Bronchial epithelial cell (primary cell): ENCODE measurements around the gene RTF2. TPM values are rescaled to one million over a fixed set of nuclear protein-coding genes. Genes with fewer than 3 reads are reported as not detected.

Experiments used
- DNase-seq: peaks from one replicate; pipeline ENCODE4 v3.0.0-alpha.2; 2010; ENCODE audit warnings: low read depth
- FAIRE-seq: peaks from 2 replicates; lab custom pipeline; 2011; peaks lifted over from hg19 to GRCh38; lab: Jason Lieb, UNC
- H3K27me3 ChIP-seq: 2 replicates; pipeline ENCODE4 v1.5.1; 2011; ENCODE audit warnings: low read length; ENCODE audit not compliant: control insufficient read depth, insufficient read depth
- H3K36me3 ChIP-seq: 2 replicates; pipeline ENCODE4 v1.5.1; 2011; ENCODE audit warnings: low read length; ENCODE audit not compliant: control insufficient read depth, insufficient read depth
- H3K4me3 ChIP-seq: 2 replicates; pipeline ENCODE4 v1.5.1; 2011; ENCODE audit warnings: mild to moderate bottlenecking, low read depth, low read length, control low read depth
- total RNA-seq: library from RNA; depleted of rRNA; stranded (reverse); fragments of >200 nt; gene quantifications from 2 replicates; pipeline ENCODE4 v1.2.1, GENCODE V29; 2014
- TF ChIP-seq, protein P1 (sequence below): IDR thresholded peaks from 2 replicates; pipeline ENCODE4 v1.5.1; 2011; ENCODE audit warnings: mild to moderate bottlenecking, moderate library complexity, low read length, control low read depth, inconsistent platforms; ENCODE audit not compliant: insufficient read depth, severe bottlenecking

Gene RTF2
- total RNA-seq, 1 donor from 2014 or later: 60.0 TPM

DNA sequence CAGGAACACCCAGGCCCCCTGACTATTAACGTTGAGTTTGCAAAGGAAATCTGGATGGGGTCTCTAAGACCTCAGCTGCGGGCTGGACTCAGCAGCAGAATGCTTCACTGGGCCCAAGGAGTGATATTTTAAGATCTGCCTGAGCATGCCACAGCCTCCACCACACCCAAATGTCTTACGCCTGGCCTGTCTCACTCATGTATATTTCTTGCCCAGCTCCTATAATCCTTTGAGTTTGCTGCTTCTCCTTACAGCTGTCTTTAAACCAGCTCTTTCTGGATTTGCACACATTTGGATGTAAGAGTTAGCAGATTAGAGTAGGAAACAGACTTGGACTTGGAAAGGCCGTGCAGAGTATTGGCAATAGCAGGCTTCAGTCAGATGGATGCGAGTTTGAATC is 40.0 kb upstream of the RTF2 start:
- no peaks in the 10 kb centered on the region for H3K36me3 ChIP-seq
- TF ChIP-seq, protein P1, sequence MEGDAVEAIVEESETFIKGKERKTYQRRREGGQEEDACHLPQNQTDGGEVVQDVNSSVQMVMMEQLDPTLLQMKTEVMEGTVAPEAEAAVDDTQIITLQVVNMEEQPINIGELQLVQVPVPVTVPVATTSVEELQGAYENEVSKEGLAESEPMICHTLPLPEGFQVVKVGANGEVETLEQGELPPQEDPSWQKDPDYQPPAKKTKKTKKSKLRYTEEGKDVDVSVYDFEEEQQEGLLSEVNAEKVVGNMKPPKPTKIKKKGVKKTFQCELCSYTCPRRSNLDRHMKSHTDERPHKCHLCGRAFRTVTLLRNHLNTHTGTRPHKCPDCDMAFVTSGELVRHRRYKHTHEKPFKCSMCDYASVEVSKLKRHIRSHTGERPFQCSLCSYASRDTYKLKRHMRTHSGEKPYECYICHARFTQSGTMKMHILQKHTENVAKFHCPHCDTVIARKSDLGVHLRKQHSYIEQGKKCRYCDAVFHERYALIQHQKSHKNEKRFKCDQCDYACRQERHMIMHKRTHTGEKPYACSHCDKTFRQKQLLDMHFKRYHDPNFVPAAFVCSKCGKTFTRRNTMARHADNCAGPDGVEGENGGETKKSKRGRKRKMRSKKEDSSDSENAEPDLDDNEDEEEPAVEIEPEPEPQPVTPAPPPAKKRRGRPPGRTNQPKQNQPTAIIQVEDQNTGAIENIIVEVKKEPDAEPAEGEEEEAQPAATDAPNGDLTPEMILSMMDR: no peak
- no peak overlapping the region for H3K4me3 ChIP-seq
- H3K27me3 ChIP-seq: no peaks in the 10 kb centered on the region
- FAIRE-seq (no peak), DNase-seq (no peak)

DNA sequence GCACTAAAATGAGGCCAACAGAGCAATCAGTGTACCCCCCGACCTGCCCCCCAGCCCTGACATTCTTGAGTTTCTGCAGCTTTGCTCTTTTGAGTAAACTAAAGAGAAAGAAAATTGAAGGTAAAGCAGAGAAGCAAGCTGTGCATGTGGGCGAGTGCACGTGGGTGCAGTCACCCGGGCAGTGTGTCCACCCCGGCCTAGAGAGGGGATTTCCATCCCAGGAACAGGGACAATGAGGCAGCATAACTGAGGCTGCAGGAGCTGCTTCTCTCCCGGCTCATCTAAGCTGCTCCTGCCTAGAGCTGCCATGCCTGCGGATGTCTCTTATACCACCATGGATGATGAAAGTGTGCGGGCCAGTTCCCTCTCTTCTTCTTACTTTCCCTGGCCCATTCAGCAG is 39.5 kb upstream of the RTF2 start:
- DNase-seq: no peak
- TF ChIP-seq, protein P1: no peak
- no peak for FAIRE-seq
- Histone ChIP-seq H3K4me3 (no peak overlapping the region), H3K36me3 (no peaks in the 10 kb centered on the region), H3K27me3 (no peaks in the 10 kb centered on the region)

DNA sequence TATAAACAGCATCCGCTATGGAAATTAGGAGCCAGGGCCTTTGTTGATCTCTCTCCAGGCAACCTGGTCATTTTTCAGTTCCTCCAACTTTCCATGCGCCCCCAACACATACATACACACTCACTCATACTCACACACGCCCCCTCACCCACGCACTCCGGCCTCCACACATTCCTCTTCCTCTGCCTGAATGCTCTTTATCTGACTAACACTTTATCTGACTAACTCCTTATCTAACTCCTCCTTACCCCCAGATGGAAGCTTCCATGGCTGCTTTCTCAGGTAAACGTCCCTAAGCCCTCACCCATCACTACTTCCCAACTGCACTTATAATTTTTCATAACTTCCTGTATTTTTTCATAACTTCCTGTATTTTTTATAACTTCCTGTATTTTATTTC is 38.9 kb upstream of the RTF2 start:
- Histone ChIP-seq H3K27me3 (no peaks in the 10 kb centered on the region), H3K4me3 (no peak overlapping the region), H3K36me3 (no peaks in the 10 kb centered on the region)
- FAIRE-seq (no peak), DNase-seq (peak; percentile 44)
- TF ChIP-seq, protein P1: no peak

DNA sequence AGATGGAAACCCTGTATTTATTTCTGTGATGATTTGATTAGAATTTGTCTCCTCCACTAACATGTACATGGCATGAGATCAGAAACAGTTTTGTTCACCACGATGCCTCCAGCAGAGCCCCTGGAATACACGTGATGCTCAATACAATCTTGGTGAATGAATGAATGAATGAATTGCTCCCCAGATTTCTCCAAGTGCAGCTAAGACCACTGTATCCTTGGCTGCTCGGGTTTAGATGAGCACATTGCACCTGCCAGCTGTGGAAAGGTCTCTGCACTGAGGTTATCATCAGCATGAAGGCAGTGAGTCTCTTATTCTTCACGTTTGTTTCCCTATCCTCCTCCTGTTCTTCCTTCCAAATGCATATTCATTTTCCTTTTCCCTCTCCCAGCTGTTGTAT is 38.5 kb upstream of the RTF2 start:
- DNase-seq (no peak), FAIRE-seq (no peak)
- TF ChIP-seq, protein P1: no peak
- no peak overlapping the region for H3K4me3 ChIP-seq
- H3K36me3 ChIP-seq: no peaks in the 10 kb centered on the region
- H3K27me3 ChIP-seq: no peaks in the 10 kb centered on the region

DNA sequence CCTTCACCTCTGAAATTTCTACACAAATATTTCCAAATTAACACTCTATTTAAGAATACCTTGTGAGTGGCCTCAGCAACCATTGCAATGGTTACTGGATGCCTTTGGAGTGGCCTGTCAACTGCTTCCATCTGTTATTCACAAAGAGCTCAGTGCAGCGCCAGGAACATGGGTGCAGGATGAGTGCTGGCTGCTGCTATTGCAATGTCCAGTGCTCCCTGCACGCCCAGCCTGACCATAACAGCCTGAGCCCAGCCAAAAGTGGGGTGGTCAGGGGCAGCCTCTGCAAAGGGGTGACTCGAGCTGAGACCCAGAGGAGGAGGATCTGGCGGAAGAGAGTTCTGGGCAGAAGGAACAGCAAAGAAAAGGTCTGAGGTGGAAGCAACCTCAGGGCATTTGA is 38.0 kb upstream of the RTF2 start:
- TF ChIP-seq, protein P1: no peak
- H3K4me3 ChIP-seq: no peak overlapping the region
- DNase-seq (no peak), FAIRE-seq (no peak)
- H3K36me3 ChIP-seq: no peaks in the 10 kb centered on the region
- H3K27me3 ChIP-seq: no peaks in the 10 kb centered on the region

DNA sequence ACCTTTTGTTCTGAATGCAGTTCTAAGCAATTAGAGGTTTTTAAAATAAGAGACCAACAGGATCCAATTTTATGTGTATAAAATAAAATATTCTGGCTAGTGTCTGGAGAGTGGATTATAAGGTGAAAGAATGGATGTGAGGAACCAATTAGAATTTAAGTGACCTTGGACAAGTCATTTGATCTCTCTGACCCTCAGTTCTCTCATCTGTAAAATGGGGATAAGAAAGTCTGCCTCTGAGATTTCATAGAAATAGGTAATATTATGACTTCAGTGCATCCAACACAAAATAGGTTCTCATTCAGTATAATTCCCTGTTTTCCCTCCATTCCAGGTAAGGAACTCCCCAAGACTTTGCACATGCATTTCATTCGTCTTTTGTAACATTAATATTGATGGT is 37.5 kb upstream of the RTF2 start:
- no peak for DNase-seq
- TF ChIP-seq, protein P1: no peak
- Histone ChIP-seq H3K27me3 (no peaks in the 10 kb centered on the region), H3K4me3 (no peak overlapping the region), H3K36me3 (no peaks in the 10 kb centered on the region)
- FAIRE-seq: no peak
